HEK293 (cell line): ENCODE data around the gene RALGAPA2.
A peak's percentile ranks its signal among the peaks of the same experiment; 100 is the strongest.

ENCODE experiments used
- CTCF ChIA-PET: fragments of 350-600 bp; formaldehyde crosslinking; extraction: SDS; loops from one replicate; lab custom pipeline; 2021; ENCODE audit warnings: antibody characterized with exemption; lab: Yijun Ruan, JAX
- POLR2A ChIA-PET: fragments of 300-600 bp; formaldehyde crosslinking; extraction: SDS; loops from one replicate; lab custom pipeline; 2020; ENCODE audit warnings: antibody characterized with exemption, inconsistent platforms; lab: Yijun Ruan, JAX
- H3K27ac ChIP-seq: fragments of 200-500 bp; sonication (Bioruptor generic); 2 replicates; pipeline ENCODE4 v1.5.1; 2014; ENCODE audit warnings: low read depth, low read length, control low read depth, inconsistent platforms; ENCODE audit errors: extremely low read depth
- H3K36me3 ChIP-seq, 2 experiments: fragments of 200-500 bp in 1 of 2; sonication (Bioruptor generic) in 1 of 2; 1 replicate in 1 of 2; 2 replicates in 1 of 2; pipeline ENCODE4 v1.5.1; 2014 to 2017; ENCODE audit warnings: inconsistent platforms in 2 of 2, low read length in 2 of 2; ENCODE audit not compliant: control insufficient read depth in 2 of 2, insufficient read depth in 1 of 2
- H3K4me1 ChIP-seq: fragments of 200-500 bp; sonication (Bioruptor generic); 2 replicates; pipeline ENCODE4 v1.5.1; 2014; ENCODE audit warnings: mild to moderate bottlenecking, low read length, inconsistent platforms; ENCODE audit not compliant: control insufficient read depth, insufficient read depth
- H3K4me3 ChIP-seq: 2 replicates; pipeline ENCODE4 v1.5.1; 2011; ENCODE audit warnings: low read depth, mild to moderate bottlenecking, control low read depth, low read length, moderate library complexity
- H3K9me3 ChIP-seq: fragments of 200-500 bp; sonication (Bioruptor generic); 2 replicates; pipeline ENCODE4 v1.5.1; 2014; ENCODE audit warnings: low read depth, low read length, inconsistent platforms; ENCODE audit not compliant: control insufficient read depth, insufficient read depth
- GLI2 ChIP-seq: fragments of 450-650 bp; formaldehyde crosslinking; IDR thresholded peaks from 2 replicates; pipeline ENCODE4; 2017; ENCODE audit warnings: missing biosample characterization, missing genetic modification characterization, low read depth, borderline replicate concordance
- HOXD13 ChIP-seq: sonication (generic); formaldehyde crosslinking; IDR thresholded peaks from 2 replicates; pipeline ENCODE4 v1.8.0; 2022; ENCODE audit warnings: missing genetic modification reagents, borderline replicate concordance
- MYNN ChIP-seq: fragments of 450-650 bp; formaldehyde crosslinking; IDR thresholded peaks from 2 replicates; pipeline ENCODE4 v1.5.1; 2016; ENCODE audit warnings: missing biosample characterization, missing genetic modification characterization, borderline replicate concordance
- YY2 ChIP-seq: fragments of 450-650 bp; formaldehyde crosslinking; IDR thresholded peaks from 2 replicates; pipeline ENCODE4 v1.5.1; 2016; ENCODE audit warnings: missing biosample characterization, missing genetic modification characterization
- ZBTB48 ChIP-seq: fragments of 450-650 bp; formaldehyde crosslinking; IDR thresholded peaks from 2 replicates; pipeline ENCODE4 v1.5.1; 2016; ENCODE audit warnings: missing biosample characterization, missing genetic modification characterization
- ZNF184 ChIP-seq: fragments of 450-650 bp; IDR thresholded peaks from 2 replicates; pipeline ENCODE4 v1.5.1; 2018; ENCODE audit warnings: missing biosample characterization, mild to moderate bottlenecking, missing genetic modification characterization
- ZNF239 ChIP-seq: fragments of 450-650 bp; formaldehyde crosslinking; IDR thresholded peaks from 2 replicates; pipeline ENCODE4 v1.5.1; 2016; ENCODE audit warnings: missing biosample characterization, missing genetic modification characterization
- ZNF311 ChIP-seq: fragments of 450-650 bp; formaldehyde crosslinking; IDR thresholded peaks from 2 replicates; pipeline ENCODE4 v1.5.1; 2017; ENCODE audit warnings: missing biosample characterization, missing genetic modification characterization, borderline replicate concordance
- ZNF560 ChIP-seq: fragments of 450-650 bp; formaldehyde crosslinking; IDR thresholded peaks from 2 replicates; pipeline ENCODE4 v1.5.1; 2017; ENCODE audit warnings: missing biosample characterization, missing genetic modification characterization, borderline replicate concordance
- ZNF585B ChIP-seq: fragments of 450-650 bp; formaldehyde crosslinking; IDR thresholded peaks from 2 replicates; pipeline ENCODE4 v1.5.1; 2016; ENCODE audit warnings: missing biosample characterization, missing genetic modification characterization
- ZNF626 ChIP-seq: fragments of 450-650 bp; sonication (Bioruptor Pico); formaldehyde crosslinking; IDR thresholded peaks from 2 replicates; pipeline ENCODE4 v1.5.1; 2018; ENCODE audit warnings: missing biosample characterization, missing genetic modification characterization, inconsistent platforms
- ZNF704 ChIP-seq: fragments of 450-650 bp; formaldehyde crosslinking; IDR thresholded peaks from 2 replicates; pipeline ENCODE4 v1.5.1; 2016; ENCODE audit warnings: missing biosample characterization, missing genetic modification characterization
- ZNF785 ChIP-seq: fragments of 450-650 bp; formaldehyde crosslinking; IDR thresholded peaks from 2 replicates; pipeline ENCODE4 v1.5.1; 2016; ENCODE audit warnings: missing biosample characterization, missing genetic modification characterization
- ZSCAN16 ChIP-seq: fragments of 450-650 bp; formaldehyde crosslinking; IDR thresholded peaks from 2 replicates; pipeline ENCODE4 v1.5.1; 2016; ENCODE audit warnings: missing biosample characterization, missing genetic modification characterization
- TF ChIP-seq, protein P1 (sequence below): fragments of 450-650 bp; formaldehyde crosslinking; IDR thresholded peaks from 2 replicates; pipeline ENCODE4 v1.5.1; 2016; ENCODE audit warnings: missing biosample characterization, missing genetic modification characterization
- TF ChIP-seq, protein P2 (sequence below): fragments of 450-650 bp; formaldehyde crosslinking; IDR thresholded peaks from 2 replicates; pipeline ENCODE4 v1.5.1; 2016; ENCODE audit warnings: missing biosample characterization, missing genetic modification characterization

The RALGAPA2 gene

GRCh38 chr20:20606050-20606449 lies 106.4 kb downstream of the RALGAPA2 start (continued):
- TF ChIP-seq, protein P1, sequence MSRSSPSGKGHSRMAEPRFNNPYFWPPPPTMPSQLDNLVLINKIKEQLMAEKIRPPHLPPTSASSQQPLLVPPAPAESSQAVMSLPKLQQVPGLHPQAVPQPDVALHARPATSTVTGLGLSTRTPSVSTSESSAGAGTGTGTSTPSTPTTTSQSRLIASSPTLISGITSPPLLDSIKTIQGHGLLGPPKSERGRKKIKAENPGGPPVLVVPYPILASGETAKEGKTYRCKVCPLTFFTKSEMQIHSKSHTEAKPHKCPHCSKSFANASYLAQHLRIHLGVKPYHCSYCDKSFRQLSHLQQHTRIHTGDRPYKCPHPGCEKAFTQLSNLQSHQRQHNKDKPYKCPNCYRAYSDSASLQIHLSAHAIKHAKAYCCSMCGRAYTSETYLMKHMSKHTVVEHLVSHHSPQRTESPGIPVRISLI (tag by site-specific recombination), result no peak
- TF ChIP-seq, protein P2, sequence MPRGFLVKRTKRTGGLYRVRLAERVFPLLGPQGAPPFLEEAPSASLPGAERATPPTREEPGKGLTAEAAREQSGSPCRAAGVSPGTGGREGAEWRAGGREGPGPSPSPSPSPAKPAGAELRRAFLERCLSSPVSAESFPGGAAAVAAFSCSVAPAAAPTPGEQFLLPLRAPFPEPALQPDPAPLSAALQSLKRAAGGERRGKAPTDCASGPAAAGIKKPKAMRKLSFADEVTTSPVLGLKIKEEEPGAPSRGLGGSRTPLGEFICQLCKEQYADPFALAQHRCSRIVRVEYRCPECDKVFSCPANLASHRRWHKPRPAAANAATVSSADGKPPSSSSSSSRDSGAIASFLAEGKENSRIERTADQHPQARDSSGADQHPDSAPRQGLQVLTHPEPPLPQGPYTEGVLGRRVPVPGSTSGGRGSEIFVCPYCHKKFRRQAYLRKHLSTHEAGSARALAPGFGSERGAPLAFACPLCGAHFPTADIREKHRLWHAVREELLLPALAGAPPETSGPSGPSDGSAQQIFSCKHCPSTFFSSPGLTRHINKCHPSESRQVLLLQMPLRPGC (tag by site-specific recombination), result no peak
- no peak for TF ChIP-seq ZBTB48 (tag by site-specific recombination)

DNA sequence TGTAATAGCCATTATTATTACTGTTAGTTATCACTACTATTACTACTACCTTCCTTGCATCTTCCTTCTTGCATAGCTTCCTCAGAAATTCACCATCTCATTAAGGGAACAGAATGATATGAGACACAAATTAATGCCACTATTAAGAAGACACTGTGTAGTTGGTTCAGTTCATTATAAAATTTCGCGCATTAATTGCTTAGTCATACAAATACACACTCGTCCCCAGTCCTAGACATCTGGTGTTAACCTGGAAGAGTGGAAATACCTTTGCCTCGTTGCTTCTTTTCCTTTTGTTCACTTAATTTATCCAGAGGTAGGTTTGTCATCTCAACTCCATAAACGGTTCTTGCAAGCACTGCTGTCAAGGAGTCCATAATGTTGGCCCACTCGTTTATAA lies 107.5 kb downstream of the RALGAPA2 start:
- H3K4me1 ChIP-seq, result peaks cover 8% of the 10 kb centered on the region; the same call in 1 of the 2 replicates
- H3K4me3 ChIP-seq, result no peak overlapping the region
- no peaks in the 10 kb centered on the region for H3K9me3 ChIP-seq
- H3K27ac ChIP-seq, result no peak overlapping the region
- TF ChIP-seq ZNF585B (tag by site-specific recombination) (peak; percentile 52), MYNN (no peak), GLI2 (tag by site-specific recombination) (no peak)
- ChIA-PET POLR2A (interaction anchor here (0.6 kb wide), 1 partner anchor 107 kb away, joined by 3 read pairs; the partner anchor contains the start of gene RALGAPA2), CTCF (interaction anchor here (2.9 kb wide), 1 partner anchor 11 kb away, joined by 14 read pairs; no protein-coding TSS in a partner anchor)
- H3K36me3 ChIP-seq, result peaks cover 0 to 6% of the 10 kb centered on the region in 2 experiments; a peak in 2 of 3 replicates

- Histone ChIP-seq H3K27ac (no peak overlapping the region), H3K4me3 (no peak overlapping the region), H3K4me1 (peaks cover 8% of the 10 kb centered on the region; the same call in 1 of the 2 replicates), H3K9me3 (no peaks in the 10 kb centered on the region), H3K36me3 (peaks cover 0 to 6% of the 10 kb centered on the region in 2 experiments; a peak in 2 of 3 replicates)
- TF ChIP-seq ZNF560 (no peak), ZNF311 (tag by site-specific recombination) (no peak), YY2 (tag by site-specific recombination) (no peak), ZNF184 (tag by site-specific recombination) (no peak), ZNF239 (tag by site-specific recombination) (no peak), ZSCAN16 (tag by site-specific recombination) (no peak), ZNF704 (tag by site-specific recombination) (no peak), HOXD13 (CRISPR knock-in tag) (no peak), ZNF626 (tag by site-specific recombination) (no peak), ZNF785 (tag by site-specific recombination) (no peak)
- POLR2A ChIA-PET, result interaction anchor here (0.6 kb wide), 1 partner anchor 108 kb away, joined by 3 read pairs; the partner anchor contains the start of gene RALGAPA2
- CTCF ChIA-PET, result interaction anchor here (0.6 to 2.9 kb wide), 2 partner anchors 10 to 192 kb away, joined by 3 to 14 read pairs; no protein-coding TSS in a partner anchor
Measured at GRCh38 chr20:20604357-20604756, 108.1 kb downstream of the RALGAPA2 start.
